NCI-H1436 (cell line): Measurements from ENCODE around the gene DHRS1.

Experiments used
- DNase-seq: peaks from one replicate; lab custom pipeline; 2025; lab: John Stamatoyannopoulos, UW

DHRS1 gene

GRCh38 chr14:24299255-24300191 is at the start of gene DHRS1, which contains the start of gene NOP9:
Gene DHRS1, minus strand, starts transcription at chr14:24299780. Its CDS starts 674 bp downstream, at chr14:24299106.
Gene NOP9, plus strand, starts transcription at chr14:24299850. Its CDS starts 105 bp downstream, at chr14:24299955.
- DNase-seq = peak; percentile 85

GRCh38 chr14:24348186-24348585 is 48.6 kb upstream of the DHRS1 start:
- DNase-seq = no peak

GRCh38 chr14:24347134-24347533 is 47.6 kb upstream of the DHRS1 start:
- DNase-seq = no peak

- no peak for DNase-seq
Observed at GRCh38 chr14:24343795-24344660, 44.4 kb upstream of the DHRS1 start.

GRCh38 chr14:24342889-24343288 is 43.3 kb upstream of the DHRS1 start:
- no peak for DNase-seq

GRCh38 chr14:24340606-24341005 is 41.0 kb upstream of the DHRS1 start:
- no peak for DNase-seq

GRCh38 chr14:24339284-24340151 is 39.9 kb upstream of the DHRS1 start, which contains the start of gene RIPK3:
Gene RIPK3, minus strand, starts transcription at chr14:24339991. Its CDS starts 165 bp downstream, at chr14:24339826.
- no peak for DNase-seq

- DNase-seq = no peak
Observed at GRCh38 chr14:24338843-24339242, 39.3 kb upstream of the DHRS1 start.

- no peak for DNase-seq
Observed at GRCh38 chr14:24337824-24338175, 38.2 kb upstream of the DHRS1 start.

GRCh38 chr14:24337144-24337823 is 37.7 kb upstream of the DHRS1 start:
- DNase-seq = no peak

- no peak for DNase-seq
Observed at GRCh38 chr14:24335461-24336171, 36.0 kb upstream of the DHRS1 start.

- DNase-seq = no peak
Observed at GRCh38 chr14:24334431-24335291, 35.1 kb upstream of the DHRS1 start, which contains the start of gene ADCY4. Gene ADCY4, minus strand, starts transcription at chr14:24335071. Its CDS starts 419 bp downstream, at chr14:24334652.

GRCh38 chr14:24332268-24332993 is 32.9 kb upstream of the DHRS1 start:
- peak; percentile 77 for DNase-seq

GRCh38 chr14:24331731-24332267 is 32.2 kb upstream of the DHRS1 start:
- DNase-seq = no peak

GRCh38 chr14:24330973-24331674 is 31.5 kb upstream of the DHRS1 start:
- DNase-seq = no peak

- DNase-seq = no peak
Observed at GRCh38 chr14:24329736-24330135, 30.2 kb upstream of the DHRS1 start.

- DNase-seq = no peak
Observed at GRCh38 chr14:24329073-24329663, 29.6 kb upstream of the DHRS1 start.
